OCI-LY7 (cell line): Measurements from ENCODE around the gene POPDC2. TPM values are rescaled to one million over a fixed set of nuclear protein-coding genes. Genes with fewer than 3 reads are reported as not detected.
A peak's percentile ranks its signal among the peaks of the same experiment; 100 is the strongest.

Experiments used
- Bru-seq: library from RNA; stranded (reverse); fragments of 400-500 nt; gene quantifications from one replicate; lab custom pipeline; 2021; lab: Mats Ljungman, UMichigan
- BruChase-seq, 2 experiments: library from RNA; stranded (reverse); fragments of 400-500 nt; gene quantifications; one replicate each; lab custom pipeline; 2021; lab: Mats Ljungman, UMichigan
- BruUV-seq: library from RNA; stranded (reverse); fragments of 400-500 nt; replicated peaks from 2 replicates; lab custom pipeline; 2021; lab: Mats Ljungman, UMichigan
- CTCF ChIA-PET: fragments of 300-600 bp; sonication (Branson Sonifier 250); formaldehyde crosslinking; loops from one replicate; lab custom pipeline; 2022; ENCODE audit warnings: antibody characterized with exemption; ENCODE audit not compliant: unreplicated experiment; lab: Charles Lee
- POLR2A ChIA-PET: fragments of 300-600 bp; sonication (Branson Sonifier 250); formaldehyde crosslinking; loops from one replicate; lab custom pipeline; 2022; ENCODE audit warnings: antibody characterized with exemption; lab: Charles Lee
- DNase-seq: peaks from one replicate; pipeline ENCODE4 v3.0.0-alpha.2; 2015; ENCODE audit warnings: low spot score
- H2AFZ ChIP-seq: fragments of 200-600 bp; sonication (generic), shearing (Covaris generic); 2 replicates; pipeline ENCODE4 v1.6.1; 2014; ENCODE audit warnings: mild to moderate bottlenecking, antibody characterized with exemption, low read length, moderate library complexity
- H3K27ac ChIP-seq: fragments of 200-600 bp; sonication (generic); 2 replicates; pipeline ENCODE4 v1.5.1; 2014; ENCODE audit warnings: mixed run types, low read depth, mild to moderate bottlenecking, moderate library complexity, low read length, inconsistent platforms; ENCODE audit not compliant: poor library complexity, severe bottlenecking
- H3K36me3 ChIP-seq: fragments of 200-600 bp; sonication (generic); 2 replicates; pipeline ENCODE4 v1.6.1; 2014; ENCODE audit warnings: mild to moderate bottlenecking, antibody characterized with exemption, low read length, moderate library complexity, mixed read lengths; ENCODE audit not compliant: insufficient read depth
- H3K4me1 ChIP-seq: fragments of 200-600 bp; sonication (generic); 2 replicates; pipeline ENCODE4 v1.5.1; 2014; ENCODE audit warnings: mild to moderate bottlenecking, low read length; ENCODE audit not compliant: insufficient read depth, poor library complexity, severe bottlenecking
- H3K4me2 ChIP-seq: fragments of 200-600 bp; sonication (generic); 2 replicates; pipeline ENCODE4 v1.6.1; 2014; ENCODE audit warnings: mild to moderate bottlenecking, low read length
- H3K4me3 ChIP-seq: fragments of 200-600 bp; sonication (generic); 2 replicates; pipeline ENCODE4 v1.5.1; 2014; ENCODE audit warnings: mild to moderate bottlenecking, low read depth, low read length; ENCODE audit not compliant: poor library complexity, severe bottlenecking
- H3K79me2 ChIP-seq: fragments of 200-600 bp; sonication (generic); 2 replicates; pipeline ENCODE4 v1.6.1; 2016; ENCODE audit warnings: low read depth, mild to moderate bottlenecking, low read length, moderate library complexity, mixed read lengths; ENCODE audit not compliant: insufficient read depth
- H3K9me2 ChIP-seq: fragments of 200-600 bp; sonication (generic); 2 replicates; pipeline ENCODE4 v1.6.1; 2016; ENCODE audit warnings: mild to moderate bottlenecking, low read length, mixed read lengths; ENCODE audit not compliant: insufficient read depth
- H3K9me3 ChIP-seq: fragments of 200-600 bp; sonication (generic); 2 replicates; pipeline ENCODE4 v1.6.1; 2014; ENCODE audit warnings: mild to moderate bottlenecking, mixed run types, low read length, mixed read lengths
- H4K20me1 ChIP-seq: fragments of 200-600 bp; sonication (generic); 2 replicates; pipeline ENCODE4 v1.6.1; 2014; ENCODE audit warnings: mild to moderate bottlenecking, antibody characterized with exemption, low read length, moderate library complexity, mixed read lengths; ENCODE audit not compliant: insufficient read depth
- CTCF ChIP-seq: fragments of 200-600 bp; sonication (generic); conservative IDR thresholded peaks from 2 replicates; pipeline ENCODE4 v1.5.1; 2014; ENCODE audit warnings: mild to moderate bottlenecking, antibody characterized with exemption, low read length, moderate library complexity, mixed read lengths
- EZH2phosphoT487 ChIP-seq: fragments of 200-600 bp; sonication (generic); IDR thresholded peaks from 2 replicates; pipeline ENCODE4 v1.6.1; 2018; ENCODE audit warnings: low read depth, borderline replicate concordance, mild to moderate bottlenecking, mixed run types, antibody characterized with exemption, low read length, moderate library complexity, mixed read lengths
- intact Hi-C: fragments of 100-400 bp; cut with micrococcal nuclease; formaldehyde crosslinking; loops from one replicate; pipeline ENCODE4 v1.10.0; 2022; ENCODE audit not compliant: unreplicated experiment
- long read RNA-seq: library from polyadenylated mRNA; stranded (forward); transcript quantifications from one replicate; pipeline ENCODE4 v2.0.0, GENCODE V29; 2022
- total RNA-seq, 2 experiments: library from RNA; depleted of rRNA in 1 of 2; stranded (reverse); fragments of >200 nt in 1 of 2; shearing (Covaris generic) in 1 of 2; gene quantifications; 2 replicates each; pipeline ENCODE4 v1.2.3, GENCODE V29; 2014 to 2022

POPDC2 gene
- total RNA-seq (2014; rRNA removed; shearing (Covaris generic)) (0.16 and 1.1 TPM in 2 replicates), total RNA-seq (2022) (0.96 and 1.3 TPM in 2 replicates), Bru-seq, nascent RNA (percentile 36 among the genes with signal in this experiment), BruChase-seq, experiment 1, labeled RNA remaining after a 6-hour chase (percentile 38 among the genes with signal in this experiment), BruChase-seq, experiment 2, labeled RNA remaining after a 2-hour chase (percentile 45 among the genes with signal in this experiment)
- long read RNA-seq = 0 reads

- no peaks in the 10 kb centered on the region for H4K20me1 ChIP-seq
- BruUV-seq = no TSS peak
- H2AFZ ChIP-seq = no peak within 1 kb of the TSS
- intact Hi-C loops = no loop called here
- no peaks in the 10 kb centered on the region for H3K36me3 ChIP-seq
- no peaks in the 10 kb centered on the region for H3K9me2 ChIP-seq
- DNase-seq = no peak
- ChIA-PET CTCF (no interaction called here), POLR2A (interaction anchor here (0.5 to 1.2 kb wide), 5 partner anchors 10 to 526 kb away, joined by 3 to 4 read pairs (median 3); no protein-coding TSS in a partner anchor)
- H3K4me1 ChIP-seq = peaks cover 6% of the 10 kb centered on the region
- no peak for TF ChIP-seq EZH2phosphoT487
- TF ChIP-seq CTCF = no peak
- no peak within 1 kb of the TSS for H3K4me2 ChIP-seq
- H3K79me2 ChIP-seq = no peaks in the 10 kb centered on the region
- no peak within 1 kb of the TSS for H3K27ac ChIP-seq
- no peak within 1 kb of the TSS for H3K4me3 ChIP-seq
- no peaks in the 10 kb centered on the region for H3K9me3 ChIP-seq
Measured at GRCh38 chr3:119660474-119661440, at the start of gene POPDC2. POPDC2 (minus strand) TSS chr3:119660589; CDS start chr3:119660423, 166 bp downstream.

- DNase-seq = no peak
- Histone ChIP-seq H3K36me3 (no peaks in the 10 kb centered on the region), H3K4me3 (no peak overlapping the region), H3K79me2 (no peaks in the 10 kb centered on the region), H3K9me3 (no peaks in the 10 kb centered on the region), H3K9me2 (no peaks in the 10 kb centered on the region), H3K4me1 (no peaks in the 10 kb centered on the region), H3K27ac (no peak overlapping the region), H4K20me1 (no peaks in the 10 kb centered on the region), H2AFZ (no peak overlapping the region), H3K4me2 (no peak overlapping the region)
- POLR2A ChIA-PET = interaction anchor here (0.9 to 1.2 kb wide), 2 partner anchors 28 to 55 kb away, joined by 3 to 5 read pairs; partner anchors contain the start of gene COX17
- CTCF ChIA-PET = no interaction called here
- BruUV-seq = no TSS peak
- TF ChIP-seq CTCF (no peak), EZH2phosphoT487 (no peak)
- intact Hi-C loops = no loop called here
Measured at GRCh38 chr3:119703820-119704531, 43.6 kb upstream of the POPDC2 start.
